C4-2B (cell line): Measurements from ENCODE around the gene IFT122.

ENCODE experiments used
- ZFX ChIP-seq: fragments of 450-650 bp; IDR thresholded peaks from 2 replicates; pipeline ENCODE4 v1.6.1; 2017
- TF ChIP-seq, protein P1 (sequence below): fragments of 450-650 bp; conservative IDR thresholded peaks from 2 replicates; pipeline ENCODE4 v1.5.1; 2017; ENCODE audit warnings: mild to moderate bottlenecking

DNA sequence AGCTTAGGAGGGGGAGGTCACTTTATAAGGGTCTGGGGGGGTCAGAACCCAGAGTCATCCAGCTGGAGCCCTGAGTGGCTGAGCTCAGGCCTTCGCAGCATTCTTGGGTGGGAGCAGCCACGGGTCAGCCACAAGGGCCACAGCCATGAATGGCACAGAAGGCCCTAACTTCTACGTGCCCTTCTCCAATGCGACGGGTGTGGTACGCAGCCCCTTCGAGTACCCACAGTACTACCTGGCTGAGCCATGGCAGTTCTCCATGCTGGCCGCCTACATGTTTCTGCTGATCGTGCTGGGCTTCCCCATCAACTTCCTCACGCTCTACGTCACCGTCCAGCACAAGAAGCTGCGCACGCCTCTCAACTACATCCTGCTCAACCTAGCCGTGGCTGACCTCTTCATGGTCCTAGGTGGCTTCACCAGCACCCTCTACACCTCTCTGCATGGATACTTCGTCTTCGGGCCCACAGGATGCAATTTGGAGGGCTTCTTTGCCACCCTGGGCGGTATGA is 88.6 kb downstream of the IFT122 start, which contains the start of gene RHO:
- TF ChIP-seq, protein P1, sequence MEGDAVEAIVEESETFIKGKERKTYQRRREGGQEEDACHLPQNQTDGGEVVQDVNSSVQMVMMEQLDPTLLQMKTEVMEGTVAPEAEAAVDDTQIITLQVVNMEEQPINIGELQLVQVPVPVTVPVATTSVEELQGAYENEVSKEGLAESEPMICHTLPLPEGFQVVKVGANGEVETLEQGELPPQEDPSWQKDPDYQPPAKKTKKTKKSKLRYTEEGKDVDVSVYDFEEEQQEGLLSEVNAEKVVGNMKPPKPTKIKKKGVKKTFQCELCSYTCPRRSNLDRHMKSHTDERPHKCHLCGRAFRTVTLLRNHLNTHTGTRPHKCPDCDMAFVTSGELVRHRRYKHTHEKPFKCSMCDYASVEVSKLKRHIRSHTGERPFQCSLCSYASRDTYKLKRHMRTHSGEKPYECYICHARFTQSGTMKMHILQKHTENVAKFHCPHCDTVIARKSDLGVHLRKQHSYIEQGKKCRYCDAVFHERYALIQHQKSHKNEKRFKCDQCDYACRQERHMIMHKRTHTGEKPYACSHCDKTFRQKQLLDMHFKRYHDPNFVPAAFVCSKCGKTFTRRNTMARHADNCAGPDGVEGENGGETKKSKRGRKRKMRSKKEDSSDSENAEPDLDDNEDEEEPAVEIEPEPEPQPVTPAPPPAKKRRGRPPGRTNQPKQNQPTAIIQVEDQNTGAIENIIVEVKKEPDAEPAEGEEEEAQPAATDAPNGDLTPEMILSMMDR, result no peak
- no peak for TF ChIP-seq ZFX
